GM19043 (cell line): ENCODE measurements around the gene ZNF532.
"Not testable (repeated sequence)": the region's sequence is repeated elsewhere in the genome, so short reads cannot be mapped to it uniquely, and the experiment has no call there.

Experiments used
- ATAC-seq: cut with Tn5 transposase; IDR thresholded peaks from one replicate; pipeline ENCODE4 v1.9.1; 2021; ENCODE audit warnings: low read depth; ENCODE audit not compliant: unreplicated experiment

ZNF532 gene, protein sequence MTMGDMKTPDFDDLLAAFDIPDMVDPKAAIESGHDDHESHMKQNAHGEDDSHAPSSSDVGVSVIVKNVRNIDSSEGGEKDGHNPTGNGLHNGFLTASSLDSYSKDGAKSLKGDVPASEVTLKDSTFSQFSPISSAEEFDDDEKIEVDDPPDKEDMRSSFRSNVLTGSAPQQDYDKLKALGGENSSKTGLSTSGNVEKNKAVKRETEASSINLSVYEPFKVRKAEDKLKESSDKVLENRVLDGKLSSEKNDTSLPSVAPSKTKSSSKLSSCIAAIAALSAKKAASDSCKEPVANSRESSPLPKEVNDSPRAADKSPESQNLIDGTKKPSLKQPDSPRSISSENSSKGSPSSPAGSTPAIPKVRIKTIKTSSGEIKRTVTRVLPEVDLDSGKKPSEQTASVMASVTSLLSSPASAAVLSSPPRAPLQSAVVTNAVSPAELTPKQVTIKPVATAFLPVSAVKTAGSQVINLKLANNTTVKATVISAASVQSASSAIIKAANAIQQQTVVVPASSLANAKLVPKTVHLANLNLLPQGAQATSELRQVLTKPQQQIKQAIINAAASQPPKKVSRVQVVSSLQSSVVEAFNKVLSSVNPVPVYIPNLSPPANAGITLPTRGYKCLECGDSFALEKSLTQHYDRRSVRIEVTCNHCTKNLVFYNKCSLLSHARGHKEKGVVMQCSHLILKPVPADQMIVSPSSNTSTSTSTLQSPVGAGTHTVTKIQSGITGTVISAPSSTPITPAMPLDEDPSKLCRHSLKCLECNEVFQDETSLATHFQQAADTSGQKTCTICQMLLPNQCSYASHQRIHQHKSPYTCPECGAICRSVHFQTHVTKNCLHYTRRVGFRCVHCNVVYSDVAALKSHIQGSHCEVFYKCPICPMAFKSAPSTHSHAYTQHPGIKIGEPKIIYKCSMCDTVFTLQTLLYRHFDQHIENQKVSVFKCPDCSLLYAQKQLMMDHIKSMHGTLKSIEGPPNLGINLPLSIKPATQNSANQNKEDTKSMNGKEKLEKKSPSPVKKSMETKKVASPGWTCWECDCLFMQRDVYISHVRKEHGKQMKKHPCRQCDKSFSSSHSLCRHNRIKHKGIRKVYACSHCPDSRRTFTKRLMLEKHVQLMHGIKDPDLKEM (N-terminal part only)

DNA sequence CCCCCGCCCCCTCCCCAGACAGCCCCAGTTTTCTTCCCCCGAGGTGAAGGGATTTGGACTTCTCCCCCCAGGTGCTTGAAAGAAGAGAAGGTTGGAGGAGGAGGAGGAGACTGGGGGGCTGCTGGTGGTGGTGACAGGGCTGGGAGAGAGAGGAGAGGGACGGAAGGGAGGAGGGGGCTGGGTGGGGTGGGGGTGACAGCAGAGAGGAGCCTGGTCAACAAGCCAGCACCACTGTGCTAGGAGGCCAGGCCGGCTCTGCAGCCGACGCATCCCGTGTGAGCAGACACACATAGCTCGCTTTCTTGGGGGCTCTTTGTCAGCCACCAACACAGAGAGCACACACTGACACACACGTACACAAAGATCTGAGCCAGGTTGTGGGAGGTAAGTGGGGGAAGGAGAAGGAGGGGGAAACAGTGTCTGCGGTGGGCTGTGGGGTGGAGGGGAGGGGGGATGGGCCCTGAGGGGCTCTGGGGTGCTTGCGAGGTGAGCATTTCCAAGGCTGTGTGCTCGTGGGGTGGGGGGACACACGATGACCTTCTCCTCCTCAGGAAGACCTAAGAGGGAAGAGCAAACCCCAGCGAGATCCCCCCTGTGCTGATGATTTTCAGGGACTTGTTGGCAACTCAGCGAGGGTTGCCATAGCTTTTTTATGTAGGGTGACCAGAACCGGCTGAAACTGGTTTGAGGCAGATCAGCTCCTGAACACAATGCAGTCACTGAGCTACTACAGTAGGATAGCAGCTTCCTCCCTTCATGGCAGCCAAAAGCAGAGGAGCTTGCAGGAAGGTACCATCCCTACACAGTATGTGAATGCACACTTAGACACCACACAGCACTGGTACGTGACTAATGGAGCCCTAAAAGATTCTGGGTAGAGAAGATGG, at the start of gene ZNF532:
Gene ZNF532 (plus strand): TSS at position 732 of the 887 bp plus-strand sequence. CDS start 53,411 bp downstream, outside the sequence.
- no peak for ATAC-seq

- no peak for ATAC-seq
These were observed 45.6 kb upstream of the ZNF532 start for GRCh38 chr18:58819051-58819450.

DNA sequence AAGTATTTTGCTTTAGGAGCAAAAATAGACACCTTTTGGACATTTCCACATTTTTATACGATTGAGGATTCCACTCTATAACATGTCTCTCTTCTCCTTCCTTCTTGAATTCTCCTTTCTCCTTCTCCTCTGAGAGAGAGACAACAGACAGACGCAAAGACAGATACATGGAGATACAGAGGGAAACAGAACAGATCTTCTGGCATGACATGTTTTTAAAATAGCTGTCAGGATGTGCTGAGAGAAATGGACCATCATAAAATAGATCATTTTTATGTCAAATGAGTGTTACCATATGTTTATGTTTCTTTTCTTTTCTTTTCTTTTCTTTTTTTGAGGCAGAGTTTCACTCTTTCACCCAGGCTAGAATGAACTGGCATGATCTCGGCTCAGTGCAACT, 44.4 kb upstream of the ZNF532 start:
- ATAC-seq: no peak

DNA sequence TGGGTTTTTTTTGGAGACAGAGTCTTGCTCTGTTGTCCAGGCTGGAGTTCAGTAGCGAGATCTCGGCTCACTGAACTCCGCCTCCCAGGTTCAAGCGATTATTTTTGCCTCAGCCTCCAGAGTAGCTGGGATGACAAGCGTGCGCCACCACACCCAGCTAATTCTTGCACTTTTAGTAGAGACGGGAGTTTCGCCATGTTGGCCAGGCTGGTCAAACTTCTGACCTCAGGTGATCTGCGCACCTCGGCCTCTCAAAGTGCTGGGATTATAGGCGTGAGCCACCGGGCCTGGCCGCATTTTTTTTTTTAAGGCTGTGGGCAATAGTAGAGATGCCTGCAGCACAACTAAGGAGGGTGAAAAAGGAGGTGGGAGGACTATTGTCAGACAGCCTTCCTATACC, 41.7 kb upstream of the ZNF532 start:
- no peak for ATAC-seq

DNA sequence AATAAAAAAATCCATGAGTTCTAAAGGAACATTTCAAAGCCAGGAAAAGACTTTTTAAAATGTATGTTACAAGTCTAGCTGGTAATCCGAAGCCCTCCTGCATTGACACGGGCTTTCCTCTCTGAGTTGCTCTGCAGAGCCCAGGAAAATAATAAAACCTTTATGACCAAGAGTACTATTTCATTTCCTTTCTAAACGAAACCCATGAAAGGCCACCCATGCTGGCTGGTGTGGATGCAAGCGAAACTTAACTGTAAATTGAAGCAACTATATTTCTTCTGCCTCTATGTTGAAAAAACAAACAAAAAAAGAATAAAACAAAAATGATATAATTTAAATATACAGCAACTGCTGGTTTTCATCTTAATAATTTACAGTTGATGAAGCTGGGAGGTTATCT, 41.3 kb upstream of the ZNF532 start:
- ATAC-seq: no peak

DNA sequence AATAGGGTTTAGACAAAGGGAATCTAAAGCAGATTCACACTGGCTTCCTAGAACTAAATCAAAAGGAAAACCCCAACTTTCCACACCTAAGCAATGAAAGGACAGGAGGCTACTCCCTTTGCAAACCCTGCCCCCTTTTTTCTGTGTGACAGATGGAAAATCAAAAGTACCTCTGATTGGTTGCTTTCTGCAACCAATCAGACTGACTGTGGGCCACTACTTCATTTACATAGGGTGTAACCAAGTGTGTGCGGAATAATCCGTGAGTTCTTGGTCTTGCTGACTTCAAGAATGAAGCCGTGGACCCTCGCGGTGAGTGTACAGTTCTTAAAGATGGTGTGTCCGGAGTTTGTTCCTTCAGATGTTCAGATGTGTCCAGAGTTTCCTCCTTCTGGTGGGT, 37.8 kb upstream of the ZNF532 start:
- ATAC-seq: not testable (repeated sequence)

DNA sequence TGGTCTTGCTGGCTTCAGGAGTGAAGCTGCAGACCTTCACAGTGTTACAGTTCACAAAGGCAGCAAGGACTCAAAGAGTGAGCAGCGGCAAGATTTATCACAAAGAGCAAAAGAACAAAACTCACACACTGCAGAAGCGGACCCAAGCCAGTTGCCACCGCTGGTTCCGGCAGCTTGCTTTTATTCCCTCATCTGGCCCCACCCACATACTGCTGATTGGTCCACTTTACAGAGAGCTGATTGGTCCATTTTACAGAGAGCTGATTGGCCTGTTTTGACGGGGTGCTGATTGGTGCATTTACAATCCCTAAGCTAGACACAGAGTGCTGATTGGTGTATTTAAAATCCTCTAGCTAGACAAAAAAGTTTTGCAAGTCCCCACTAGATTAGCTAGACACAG, 37.2 kb upstream of the ZNF532 start:
- no peak for ATAC-seq

- ATAC-seq: no peak
These were observed 36.8 kb upstream of the ZNF532 start for GRCh38 chr18:58827886-58828285.

- ATAC-seq: no peak
These were observed 36.1 kb upstream of the ZNF532 start for GRCh38 chr18:58828399-58829121.

DNA sequence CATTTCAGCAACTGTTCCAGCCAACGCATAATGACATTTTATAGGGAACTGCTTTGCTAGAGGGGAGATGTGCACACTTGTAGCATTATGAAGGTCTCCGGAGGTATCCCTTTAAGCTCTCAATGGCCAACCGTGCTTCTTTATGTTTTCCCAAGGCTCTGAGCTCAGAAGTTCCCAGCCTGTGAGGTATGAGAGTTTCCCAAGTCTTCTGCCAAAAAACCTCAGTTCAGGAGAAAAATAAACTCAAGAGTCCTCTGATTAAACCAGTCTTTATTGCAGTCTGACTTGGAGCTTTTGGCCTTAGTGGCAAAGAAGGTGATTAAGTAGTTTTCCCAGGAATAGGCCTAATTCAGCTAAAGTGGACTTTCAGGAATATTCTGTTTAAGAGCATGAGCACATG, 35.4 kb upstream of the ZNF532 start:
- ATAC-seq: no peak

- ATAC-seq: not testable (repeated sequence)
These were observed 34.8 kb upstream of the ZNF532 start for GRCh38 chr18:58829886-58830285.

DNA sequence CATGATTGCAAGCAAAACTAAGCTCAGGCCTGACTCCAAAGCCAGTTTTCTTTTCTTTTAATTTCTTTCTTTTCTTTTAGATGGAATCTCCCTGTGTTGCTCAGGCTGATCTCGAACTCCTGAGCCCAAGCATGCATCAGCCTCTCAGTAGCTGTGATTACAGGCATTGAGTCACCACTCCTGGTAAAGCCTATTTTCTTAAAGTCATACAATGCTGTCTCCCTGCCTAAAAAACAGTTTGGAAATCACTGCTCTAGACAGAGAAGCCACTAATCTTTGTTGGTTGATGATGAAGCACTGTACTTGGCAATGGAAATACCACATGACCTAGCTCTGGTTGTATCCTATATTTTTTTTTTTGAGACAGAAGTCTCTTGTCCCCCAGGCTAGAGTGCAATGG, 33.1 kb upstream of the ZNF532 start:
- no peak for ATAC-seq

DNA sequence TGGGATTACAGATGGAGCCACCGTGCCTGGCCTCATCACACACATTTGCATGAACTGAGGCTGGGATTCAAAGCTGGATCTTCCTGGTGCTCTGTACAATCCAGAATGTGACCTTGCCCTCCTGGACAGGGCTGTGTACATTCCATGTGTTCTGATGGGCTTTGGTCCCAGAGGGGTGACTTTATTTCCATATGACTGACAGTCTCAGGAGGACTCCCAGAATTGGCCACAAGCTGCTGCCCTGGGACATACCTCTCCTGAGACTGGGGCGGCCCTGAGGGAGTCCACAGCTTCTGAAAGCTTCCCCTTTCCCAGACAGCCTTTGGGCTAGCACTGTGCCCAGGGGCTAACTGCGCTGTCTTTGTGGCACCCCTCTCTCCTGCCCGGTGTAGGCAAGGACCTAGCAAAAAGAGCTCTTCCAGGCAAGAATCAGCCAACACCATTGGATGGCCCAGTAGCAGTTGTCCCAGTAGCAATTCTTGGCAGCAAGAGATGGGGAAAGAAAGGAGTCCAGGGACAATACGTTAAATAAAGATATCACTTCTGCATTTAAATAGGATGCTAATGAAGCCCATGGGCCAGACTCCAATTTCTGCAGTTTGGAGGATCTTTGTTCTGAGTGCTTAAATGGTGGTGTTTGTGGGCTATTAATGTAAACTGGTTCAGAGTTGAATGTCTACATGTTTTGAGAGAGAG, 26.4 kb upstream of the ZNF532 start:
- no peak for ATAC-seq

DNA sequence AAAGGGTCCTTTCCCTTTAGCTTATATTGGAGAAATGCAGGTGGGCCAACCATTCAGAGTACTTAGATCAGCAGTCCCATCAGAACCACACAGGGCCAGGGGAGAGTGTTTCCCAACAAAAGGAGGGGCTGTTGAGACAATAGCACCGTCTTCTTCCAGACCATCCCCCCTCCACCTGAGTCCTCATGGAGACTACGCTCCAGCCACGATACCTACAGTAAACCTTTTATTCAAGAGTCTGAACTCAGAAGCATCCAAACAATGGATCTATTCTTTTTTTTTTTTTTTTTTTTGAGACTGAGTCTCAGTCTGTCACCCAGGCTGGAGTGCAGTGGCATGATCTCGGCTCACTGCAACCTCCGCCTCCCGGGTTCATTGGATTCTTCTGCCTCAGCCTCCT, 25.7 kb upstream of the ZNF532 start:
- no peak for ATAC-seq

DNA sequence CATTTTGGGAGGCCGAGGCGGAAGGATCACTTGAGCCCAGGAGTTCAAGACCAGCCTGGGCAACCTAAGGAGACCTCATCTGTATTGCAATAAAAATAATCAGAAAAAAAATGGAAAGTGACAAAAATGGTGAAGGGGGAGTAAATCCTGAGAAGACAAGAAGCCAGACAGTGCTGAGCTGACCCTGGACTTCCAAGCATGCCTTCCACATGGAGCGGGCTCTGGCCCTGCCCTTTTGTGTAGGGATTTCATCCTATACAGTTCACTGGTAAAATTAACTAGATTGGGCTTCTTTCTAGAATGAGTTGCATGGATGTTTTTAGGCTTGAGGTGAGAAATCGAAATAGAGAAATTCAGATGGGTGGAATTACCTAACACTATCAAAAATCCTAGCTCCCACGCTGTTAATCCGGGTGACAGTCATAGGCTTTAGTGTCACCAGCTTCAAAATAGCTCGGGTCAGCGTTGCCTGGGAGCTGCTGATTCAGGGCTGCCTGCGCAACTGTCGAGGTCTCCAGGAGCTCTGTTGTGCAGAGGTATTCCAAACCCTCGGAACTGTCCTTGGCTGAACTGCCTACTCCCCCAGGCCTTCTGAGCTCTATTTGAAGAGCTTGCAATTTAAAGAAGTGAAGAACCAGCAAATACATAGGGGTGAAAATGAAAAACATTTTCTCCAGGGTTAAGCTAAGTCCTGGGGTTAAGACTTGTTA, 21.5 kb upstream of the ZNF532 start:
- ATAC-seq: no peak

GRCh38 chr18:58843688-58844035, 21.0 kb upstream of the ZNF532 start:
- no peak for ATAC-seq

- no peak for ATAC-seq
These were observed 19.8 kb upstream of the ZNF532 start for GRCh38 chr18:58844871-58845270.

DNA sequence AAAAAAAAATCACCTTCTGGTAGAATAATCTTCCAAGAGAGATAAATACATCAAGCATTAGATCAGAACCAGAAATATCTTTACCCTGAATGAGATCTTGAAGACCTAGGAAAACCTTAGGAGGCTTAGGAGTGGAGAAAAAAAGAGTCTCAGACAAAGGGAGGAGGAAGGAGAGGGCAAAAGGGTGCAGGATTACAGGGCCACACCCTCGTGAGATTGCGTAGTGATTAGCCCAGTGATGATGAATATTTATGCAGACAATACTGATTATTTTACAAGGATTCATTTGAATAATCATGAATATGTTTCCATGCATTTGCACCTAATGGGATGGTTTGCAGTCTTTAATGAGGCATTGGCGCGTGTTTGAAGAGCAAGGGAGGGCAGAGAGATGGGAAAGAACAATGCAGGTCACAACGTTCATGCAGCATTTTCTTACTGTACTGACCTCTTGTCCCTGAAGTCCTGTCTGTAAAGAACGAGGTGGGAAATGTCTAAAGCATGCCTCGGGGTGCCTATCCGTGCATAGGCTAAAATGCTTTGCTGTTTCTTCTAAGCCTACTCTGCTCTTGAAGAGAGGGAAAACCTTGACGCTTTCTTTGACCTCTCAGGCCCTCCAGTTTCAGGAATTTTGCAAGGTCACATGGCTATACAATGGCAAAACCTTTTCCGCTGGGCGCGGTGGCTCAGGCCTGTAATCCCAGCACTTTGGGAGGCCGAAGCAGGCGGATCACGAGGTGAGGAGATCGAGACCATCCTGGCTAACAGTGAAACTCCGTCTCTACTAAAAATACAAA, 18.6 kb upstream of the ZNF532 start:
- ATAC-seq: no peak
